NCI-H2107 (cell line): ENCODE results near the gene BCAT1.
"Not testable (repeated sequence)": the region's sequence is repeated elsewhere in the genome, so short reads cannot be mapped to it uniquely, and the experiment has no call there.

ENCODE experiments used
- DNase-seq: peaks from one replicate; lab custom pipeline; 2025; lab: John Stamatoyannopoulos, UW

BCAT1 gene

DNA sequence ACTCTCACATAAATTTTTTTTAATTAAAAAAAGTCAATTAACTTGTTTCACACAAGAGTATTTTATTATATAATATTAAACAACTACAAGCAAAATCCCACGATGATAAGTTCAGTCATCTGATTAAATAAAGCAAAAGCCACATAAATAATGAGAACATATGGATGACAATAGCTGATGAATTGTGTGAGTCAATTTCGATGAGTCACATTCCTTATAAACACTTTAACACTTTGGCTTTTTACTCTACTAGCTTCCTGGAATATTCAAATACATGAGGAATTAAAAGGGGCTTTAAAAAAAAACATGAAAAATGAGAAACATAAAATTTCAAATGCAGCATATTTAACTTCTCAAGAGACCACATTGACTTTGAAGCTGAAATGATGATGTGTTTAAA, 95.3 kb downstream of the BCAT1 start:
- DNase-seq = no peak

DNA sequence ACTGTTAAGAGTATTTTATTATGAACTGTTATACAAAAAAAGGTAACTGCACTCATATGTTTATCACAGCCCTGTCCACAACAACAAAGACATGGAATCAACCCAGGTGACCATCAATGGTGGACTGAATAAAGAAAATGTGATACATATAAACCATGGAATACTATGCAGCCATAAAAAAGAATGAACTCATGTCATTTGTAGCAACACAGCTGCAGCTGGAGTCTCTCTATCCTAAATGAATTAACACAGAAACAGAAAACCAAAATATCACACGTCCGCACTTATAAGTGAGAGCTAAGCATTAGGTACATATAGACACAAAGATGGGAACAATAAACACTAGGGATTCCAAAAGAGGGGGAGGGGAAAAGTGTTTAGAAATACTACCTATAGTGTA, 95.8 kb downstream of the BCAT1 start:
- no peak for DNase-seq

DNA sequence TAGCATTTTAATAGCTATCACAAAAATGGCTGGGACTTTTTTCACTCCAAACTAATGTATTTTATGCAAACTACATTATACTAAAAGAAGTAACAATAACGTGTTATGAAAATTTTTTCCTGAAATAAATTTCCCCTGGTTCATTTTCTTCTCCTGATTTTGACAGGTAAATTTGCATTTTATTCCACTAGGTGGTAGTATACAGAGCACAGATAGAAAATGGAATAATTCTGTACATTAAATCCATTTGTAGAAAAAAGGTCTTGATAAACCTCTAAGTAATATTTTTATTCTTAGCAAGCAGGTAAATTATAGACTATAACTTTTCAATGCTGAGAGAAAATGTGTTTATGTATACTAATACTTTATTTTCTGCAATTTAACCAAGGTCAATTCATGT, 96.5 kb downstream of the BCAT1 start:
- no peak for DNase-seq

DNA sequence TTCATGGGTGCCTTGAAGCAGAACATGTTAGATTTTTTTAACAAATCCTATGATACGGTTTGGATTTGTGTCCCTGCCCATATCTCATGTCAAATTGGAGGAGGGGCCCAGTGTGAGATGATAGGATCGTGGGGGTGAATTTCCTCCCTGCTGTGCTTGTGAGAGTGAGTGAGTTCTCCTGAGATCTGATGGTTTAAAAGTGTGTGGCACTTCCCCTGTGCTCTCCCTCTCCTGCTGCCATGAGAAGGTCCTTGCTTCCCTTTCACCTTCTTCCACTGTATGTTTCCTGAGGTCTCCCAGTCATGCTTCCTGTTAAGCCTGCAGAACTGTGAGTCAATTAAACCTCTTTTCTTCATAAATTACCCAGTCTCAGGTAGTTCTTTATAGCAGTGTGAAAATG, 97.0 kb downstream of the BCAT1 start:
- DNase-seq = not testable (repeated sequence)

DNA sequence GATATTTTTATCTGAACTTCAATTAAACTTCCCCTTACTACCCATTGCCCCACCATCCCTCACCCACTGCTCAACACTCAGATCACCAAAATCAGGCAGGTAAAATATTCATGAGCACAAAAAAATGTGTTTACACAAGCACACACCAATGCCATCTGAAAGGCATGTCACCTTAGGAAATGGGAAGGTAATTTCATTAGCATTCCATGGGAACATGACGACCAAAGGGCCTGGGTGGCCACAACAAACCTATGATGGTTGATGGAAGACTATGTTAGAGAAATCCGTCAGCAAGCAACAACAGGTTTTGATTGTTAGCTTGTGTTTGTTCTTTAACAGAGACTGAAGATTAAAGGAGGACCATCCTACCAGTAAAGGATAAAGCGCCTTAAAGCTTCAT, 97.6 kb downstream of the BCAT1 start:
- no peak for DNase-seq

DNA sequence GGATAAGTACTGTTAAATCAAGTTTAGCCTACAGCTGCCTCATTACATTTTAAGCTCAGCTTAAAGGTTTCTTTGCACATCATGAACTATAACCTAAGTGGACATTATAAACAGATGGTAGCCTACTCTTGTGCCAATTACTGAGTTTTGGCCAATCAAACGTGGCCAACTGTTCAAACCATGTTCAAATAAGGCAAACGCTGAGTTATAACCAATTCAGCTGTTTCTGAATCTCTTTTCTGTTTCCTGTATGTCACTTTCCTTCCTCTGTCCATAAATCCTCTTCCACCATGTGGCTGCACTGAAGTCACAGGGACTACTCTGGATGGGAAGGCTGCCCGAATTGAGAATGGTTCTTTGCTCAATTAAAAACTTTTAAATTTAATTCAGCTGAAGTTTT, 98.4 kb downstream of the BCAT1 start:
- no peak for DNase-seq

DNA sequence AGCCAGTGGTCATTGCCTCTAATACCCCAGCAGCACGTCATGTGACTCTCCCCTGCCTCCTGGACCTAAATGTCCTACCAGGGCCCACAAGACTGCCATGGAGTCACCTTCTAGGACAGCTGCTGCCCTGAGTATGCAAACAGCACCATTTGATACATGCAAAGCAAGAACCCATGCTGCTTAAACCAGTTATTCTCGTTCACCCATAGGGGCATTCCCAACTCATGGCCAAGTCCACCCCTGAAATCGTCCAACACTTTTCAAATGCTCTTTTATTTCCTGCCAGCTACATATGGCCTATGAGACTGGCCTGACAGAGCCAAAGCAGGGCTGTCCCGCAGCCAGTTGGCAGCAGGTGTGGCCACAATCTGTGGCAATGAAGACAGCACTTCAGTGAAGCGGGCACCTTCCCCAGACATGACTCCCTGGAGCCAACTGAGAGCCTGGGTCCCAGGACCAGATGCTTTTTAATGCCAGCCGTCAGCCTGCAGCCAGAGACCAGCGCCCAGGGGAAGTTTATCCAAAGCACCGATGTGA, 99.9 kb downstream of the BCAT1 start:
- DNase-seq = no peak

DNA sequence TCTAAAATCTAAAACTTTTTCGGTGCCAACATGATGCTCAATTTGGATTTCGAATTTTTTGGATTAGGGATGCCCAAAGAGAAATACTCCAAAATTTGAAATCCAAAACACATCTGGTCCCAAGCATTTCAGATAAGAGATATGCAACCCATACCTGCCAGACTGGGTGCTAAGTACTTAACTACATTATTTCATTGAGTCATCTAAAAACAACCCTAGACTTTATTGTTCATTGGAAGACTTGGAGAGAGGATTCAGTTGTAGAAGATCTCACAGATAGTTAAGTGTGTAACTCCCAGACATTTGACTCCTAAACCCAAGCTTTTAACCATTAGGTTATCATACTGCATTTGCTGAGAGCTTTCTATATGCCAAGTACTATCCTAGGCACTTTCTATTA, 102.2 kb downstream of the BCAT1 start:
- DNase-seq = no peak

DNA sequence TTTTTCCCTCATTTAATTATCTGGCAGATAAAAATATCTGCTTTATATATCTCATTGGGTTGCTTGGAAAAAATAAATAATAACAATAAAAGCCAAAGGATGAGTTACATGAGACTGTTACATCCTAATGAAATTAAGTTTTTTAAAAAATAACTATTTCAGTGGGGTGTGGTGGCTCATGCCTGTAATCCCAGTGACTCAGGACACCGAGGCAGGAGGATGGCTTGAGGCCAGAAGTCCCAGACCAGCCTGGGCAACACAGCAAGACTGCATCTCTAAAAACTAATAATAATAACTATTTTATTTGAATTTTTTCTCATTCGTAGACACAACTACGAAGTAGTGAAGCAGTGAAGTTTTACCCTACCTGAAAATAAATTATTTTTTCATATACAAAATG, 103.3 kb downstream of the BCAT1 start:
- DNase-seq = no peak

DNA sequence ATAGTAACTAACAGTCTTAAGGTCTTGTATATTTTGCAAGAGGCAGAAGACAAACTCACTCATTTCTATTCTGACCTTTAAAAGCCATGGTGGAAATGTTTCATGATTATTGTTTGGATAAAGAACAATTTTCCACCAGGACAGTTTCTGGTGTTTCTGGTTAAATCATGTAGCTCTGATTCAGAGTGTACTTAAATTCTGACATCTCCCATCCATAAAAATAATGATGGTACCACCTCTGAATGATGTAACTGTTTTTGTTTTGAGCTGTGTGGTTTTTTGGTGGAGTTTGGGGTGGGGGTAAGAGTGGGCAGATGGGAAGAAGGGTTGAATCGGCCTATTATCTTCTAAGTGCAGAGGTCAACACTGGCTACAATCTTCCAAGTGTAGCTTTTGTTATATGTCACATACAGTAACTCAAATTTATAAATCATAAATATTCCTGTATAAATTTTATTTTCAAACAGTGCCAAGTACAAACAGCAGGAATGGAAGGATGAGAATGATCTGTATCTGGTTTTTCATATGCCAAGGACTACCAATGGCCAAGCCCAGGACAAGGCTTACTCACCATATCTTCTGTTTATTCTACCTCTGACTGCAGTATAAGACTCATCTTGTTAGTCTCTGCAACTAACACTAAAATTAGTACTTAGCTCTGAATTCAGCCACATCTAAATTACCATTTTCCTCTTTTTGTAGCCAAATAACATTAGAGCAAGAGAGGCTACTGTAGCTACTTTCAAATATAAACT, 108.7 kb downstream of the BCAT1 start:
- DNase-seq = no peak

DNA sequence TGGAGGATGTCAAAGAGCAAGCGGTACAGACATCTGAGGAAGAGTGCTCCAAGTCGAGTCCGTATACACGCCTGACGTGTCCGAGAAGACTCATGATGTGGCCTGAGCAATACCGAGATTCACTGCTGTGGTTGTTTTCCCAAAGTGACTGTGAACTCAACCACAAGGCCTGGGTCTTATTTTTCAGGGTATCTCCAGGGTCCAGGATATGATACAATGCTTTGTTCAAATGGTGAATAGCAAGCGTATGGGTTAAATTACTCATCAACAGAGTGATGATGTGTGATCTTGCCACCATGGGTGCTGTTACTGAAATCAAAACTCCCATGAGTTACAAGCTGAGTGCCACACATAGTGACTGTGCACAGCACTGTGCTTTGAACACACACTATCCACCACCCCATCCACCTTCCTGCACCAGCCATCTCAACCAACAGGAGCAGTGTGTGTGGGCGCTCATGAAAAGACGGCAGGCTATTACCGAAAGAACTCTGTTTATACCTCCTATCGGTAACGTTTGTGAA, 109.6 kb downstream of the BCAT1 start:
- DNase-seq = no peak

DNA sequence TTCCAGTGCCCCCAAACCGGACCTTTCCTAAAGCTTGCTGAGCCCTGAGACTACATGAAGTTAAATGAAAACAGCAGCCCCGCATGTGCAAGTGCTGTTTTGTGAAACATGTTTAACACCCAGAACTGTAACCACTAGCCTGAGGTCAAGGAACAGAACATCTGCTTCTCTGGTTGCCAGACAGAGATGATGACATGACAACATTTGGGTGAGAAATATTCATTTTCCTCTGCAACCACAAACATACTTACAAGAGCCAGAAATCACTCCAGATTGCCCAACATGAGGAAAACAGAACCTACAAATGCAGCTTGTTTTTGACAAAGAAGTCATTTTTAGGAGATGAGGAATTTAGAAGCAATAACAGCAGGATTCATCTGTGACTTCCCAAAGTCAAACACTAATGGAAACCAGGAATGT, 110.4 kb downstream of the BCAT1 start:
- no peak for DNase-seq

DNA sequence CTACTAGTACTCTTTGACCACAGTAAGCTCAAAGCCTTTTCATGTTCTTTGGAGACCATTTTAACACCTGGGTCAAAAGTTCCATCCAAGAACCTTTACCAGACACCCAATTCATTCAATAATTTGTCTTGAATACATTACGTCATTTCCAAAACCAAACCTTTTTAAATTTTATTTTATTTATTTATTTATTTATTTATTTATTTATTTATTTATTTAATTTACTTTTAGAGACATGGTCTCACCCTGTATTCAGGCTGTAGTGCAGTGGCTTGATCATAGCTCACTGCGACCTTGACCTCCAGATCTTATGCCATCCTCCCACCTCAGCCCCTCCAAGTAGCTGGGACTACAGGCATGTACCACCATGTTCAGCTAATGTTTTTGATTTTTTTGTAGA, 113.5 kb downstream of the BCAT1 start:
- no peak for DNase-seq

DNA sequence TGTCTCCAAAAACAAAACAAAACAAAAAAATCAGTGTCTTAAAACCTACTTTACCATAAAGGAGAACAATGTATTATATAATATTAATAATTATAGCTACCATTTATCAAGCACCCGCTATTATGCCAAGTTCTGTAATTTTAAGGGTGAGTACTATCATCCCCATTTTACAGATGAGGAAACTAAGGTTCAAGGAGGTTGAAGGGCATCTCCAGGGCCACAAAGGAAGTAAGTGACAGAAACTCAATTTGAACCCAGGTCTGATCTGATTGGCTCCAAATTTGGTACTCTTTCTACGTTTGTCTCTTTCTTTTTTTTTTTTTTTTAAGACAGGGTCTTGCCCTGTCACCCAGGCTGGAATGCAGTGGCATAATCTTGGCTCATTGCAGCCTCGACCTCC, 115.4 kb downstream of the BCAT1 start:
- no peak for DNase-seq

DNA sequence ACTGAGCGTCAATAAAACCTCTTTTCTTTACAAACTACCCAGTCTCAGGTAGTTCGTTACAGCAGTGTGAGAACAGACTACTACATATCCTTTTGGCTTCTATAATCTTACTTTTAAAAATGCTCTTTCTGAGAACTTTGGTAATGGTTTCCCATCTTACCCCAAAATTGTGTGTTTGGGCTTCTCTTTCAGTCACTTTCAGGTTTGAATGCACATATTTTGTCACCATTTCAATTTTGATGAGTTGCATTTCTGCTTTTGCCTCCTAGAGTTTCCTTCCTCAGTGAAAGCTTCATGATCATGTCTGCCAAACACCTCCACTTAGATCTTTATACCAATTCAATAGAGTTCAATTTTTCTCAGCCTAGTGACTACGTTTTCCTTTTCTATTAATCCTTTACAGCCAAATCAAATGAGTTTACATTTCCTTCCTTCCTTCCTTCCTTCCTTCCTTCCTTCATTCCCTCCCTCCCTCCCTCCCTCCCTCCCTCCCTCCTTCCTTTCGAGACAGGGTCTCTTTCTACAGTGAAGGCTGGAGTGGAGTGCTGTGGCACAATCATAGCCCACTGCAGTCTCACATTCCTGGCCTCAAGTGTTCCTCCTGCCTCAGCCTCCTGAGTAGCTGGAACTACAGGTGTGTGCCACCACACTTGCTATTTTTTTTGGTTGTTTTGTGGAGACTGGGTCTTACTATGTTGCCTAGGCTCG, 124.9 kb downstream of the BCAT1 start:
- no peak for DNase-seq

DNA sequence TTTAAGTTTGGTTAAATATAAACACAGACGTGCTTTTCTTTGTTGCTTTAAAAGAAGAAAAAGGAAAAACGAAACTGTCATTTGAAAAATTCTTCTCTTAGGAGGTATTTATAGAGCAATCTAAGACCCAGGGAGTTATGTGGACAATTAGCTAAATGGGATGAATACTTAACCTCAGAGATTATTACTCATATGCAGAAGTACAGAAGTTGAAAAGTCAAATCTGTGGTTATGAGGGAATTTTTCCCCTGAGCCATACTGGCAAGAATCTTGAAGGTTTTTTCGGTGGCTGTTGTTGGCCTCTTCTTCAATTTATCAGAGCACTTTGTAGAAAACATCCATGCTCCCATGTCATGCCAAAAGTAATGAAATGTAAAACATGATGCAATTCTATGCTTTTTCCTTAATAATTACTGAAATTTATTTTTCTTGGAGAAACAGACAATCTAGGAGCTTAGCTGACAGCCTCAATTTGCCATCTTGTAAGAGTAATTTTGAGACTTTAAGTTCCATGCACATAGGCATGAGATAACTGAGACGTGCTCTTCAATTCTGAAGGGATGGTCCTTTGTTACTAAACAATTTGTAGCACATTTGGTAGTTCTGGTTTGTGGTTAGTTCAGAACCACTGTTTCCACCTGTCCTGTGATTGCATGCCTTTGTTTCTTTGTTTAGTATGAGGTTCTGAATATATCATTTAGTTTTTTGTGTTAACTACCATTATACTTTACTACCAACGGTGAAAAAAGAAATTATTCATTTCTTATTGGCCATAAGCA, 126.6 kb downstream of the BCAT1 start:
- DNase-seq = no peak

DNA sequence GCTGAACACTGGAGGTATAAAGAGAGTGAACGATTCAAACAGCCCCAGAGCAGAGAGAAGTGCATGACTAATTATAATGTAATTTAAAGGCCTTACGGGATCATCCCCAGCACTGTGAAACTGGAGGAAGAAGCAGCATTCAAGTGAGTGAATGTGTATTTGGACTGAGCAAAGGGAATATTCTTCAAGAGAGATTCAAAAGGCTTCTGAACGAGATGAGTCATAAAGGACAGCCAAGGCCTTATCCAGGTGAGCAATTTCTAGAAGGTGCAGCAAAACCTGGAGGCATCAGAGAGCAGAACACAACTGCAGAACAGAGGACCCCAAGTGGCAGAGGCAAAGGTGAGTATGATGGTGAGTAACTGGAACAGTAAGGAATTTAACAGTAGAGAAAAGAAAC, 127.2 kb downstream of the BCAT1 start:
- DNase-seq = no peak

DNA sequence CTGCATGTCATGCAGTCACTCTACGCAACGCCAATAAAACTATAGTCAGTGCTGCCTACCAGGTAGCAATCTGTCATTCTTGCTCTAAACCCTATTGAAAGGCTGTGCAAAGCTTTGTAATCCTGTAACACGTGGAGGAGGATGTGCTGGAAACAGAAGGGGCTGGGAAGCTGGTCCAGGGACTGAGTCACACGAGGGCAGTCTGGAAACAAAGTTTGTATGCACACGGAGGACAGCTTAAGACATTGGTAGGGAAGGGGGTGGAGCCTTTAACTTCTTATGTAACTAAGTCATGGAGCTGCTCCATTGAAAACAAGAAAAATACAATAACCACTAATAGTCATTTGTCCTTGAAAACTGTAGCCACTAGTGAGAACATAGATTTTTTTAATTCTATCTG, 128.0 kb downstream of the BCAT1 start:
- DNase-seq = no peak

DNA sequence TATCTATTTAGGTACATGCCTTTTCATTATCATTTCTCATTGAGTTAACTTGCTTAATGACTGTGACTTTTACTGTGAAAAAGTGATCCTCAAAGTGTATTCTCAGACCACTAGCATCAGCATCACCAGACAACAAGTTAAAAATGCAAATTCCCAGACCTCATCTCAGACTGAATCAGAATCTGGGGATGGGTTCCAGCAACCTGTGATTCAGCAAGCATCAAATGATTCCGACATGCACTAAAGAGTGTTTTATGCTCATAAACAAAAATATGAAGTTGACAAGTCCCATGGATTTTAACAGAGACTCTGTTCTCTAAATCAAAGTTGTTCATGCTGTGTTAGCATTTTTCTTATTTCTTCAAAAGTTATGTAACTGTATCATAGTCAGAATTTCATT, 130.6 kb downstream of the BCAT1 start:
- DNase-seq = no peak

DNA sequence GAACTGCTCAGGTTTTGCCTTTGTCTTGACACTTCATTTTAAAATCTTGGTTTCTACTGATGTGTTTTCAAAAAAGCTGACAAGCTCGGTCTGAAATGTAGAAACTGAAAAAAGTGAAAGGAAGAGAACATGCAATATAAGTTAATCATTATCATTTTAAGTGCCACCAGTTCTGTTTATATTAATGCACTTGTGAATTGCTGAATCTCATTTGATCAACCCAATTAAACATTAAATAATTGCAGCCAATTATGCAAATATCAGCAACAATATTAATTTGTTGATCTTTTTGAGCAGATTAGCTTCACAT, 133.8 kb downstream of the BCAT1 start:
- no peak for DNase-seq

DNA sequence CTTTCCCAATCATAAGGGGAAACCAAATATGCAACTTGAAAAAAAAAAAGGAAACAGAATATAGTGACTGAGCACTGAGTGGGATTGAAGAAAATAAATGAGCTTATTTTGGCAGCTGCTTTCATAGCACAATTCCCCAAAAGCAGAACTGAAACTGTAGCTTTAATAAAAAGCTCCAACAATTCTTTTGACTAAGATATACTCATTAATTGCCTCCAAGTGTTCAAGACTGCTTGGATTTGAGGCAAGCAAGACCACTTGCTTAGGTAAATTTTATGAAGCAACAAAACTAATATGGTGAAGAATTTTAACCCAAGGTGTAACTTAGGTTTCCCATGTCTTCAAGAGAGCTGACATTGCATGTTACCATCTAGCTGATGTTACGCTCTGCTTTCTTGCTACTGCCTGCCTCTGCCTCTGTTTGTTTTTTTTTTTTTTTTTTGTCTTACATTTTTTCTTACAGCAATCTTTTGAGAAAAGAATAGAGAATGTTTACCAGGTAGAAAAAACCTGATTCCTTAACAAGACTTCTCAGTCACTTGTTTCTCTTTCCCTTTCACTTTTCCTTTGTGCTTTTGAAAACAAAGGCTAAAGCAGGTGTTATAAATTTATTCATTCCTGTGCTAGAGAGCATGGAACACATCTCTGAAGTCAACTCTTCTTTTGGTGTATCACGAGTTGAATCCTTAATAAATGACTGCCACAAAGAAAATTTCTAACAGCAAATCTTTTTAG, 134.4 kb downstream of the BCAT1 start:
- no peak for DNase-seq

DNA sequence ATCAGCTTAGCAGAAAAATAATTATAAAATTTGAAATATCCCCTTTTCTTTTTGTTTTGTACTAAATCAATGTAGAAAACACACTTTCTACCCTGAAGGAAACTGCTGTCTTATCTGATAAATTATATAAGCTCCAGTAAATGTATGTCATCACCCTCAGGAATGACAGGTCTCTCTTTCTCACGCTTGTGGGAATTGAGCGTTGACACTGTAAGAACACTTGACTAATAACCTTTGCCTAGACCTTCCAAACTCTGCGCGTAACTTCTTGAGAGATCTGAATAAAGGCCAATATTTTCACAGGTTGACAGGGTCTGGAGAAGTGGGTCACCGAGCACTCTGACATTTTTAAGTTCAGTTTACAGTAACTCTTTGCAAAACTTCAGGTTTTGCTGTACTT, 138.5 kb downstream of the BCAT1 start:
- no peak for DNase-seq
